ENCODE results near the gene AAK1.
A peak's percentile ranks its signal among the peaks of the same experiment; 100 is the strongest.
"Not testable (repeated sequence)": the region's sequence is repeated elsewhere in the genome, so short reads cannot be mapped to it uniquely, and the experiment has no call there.

The AAK1 gene

DNA sequence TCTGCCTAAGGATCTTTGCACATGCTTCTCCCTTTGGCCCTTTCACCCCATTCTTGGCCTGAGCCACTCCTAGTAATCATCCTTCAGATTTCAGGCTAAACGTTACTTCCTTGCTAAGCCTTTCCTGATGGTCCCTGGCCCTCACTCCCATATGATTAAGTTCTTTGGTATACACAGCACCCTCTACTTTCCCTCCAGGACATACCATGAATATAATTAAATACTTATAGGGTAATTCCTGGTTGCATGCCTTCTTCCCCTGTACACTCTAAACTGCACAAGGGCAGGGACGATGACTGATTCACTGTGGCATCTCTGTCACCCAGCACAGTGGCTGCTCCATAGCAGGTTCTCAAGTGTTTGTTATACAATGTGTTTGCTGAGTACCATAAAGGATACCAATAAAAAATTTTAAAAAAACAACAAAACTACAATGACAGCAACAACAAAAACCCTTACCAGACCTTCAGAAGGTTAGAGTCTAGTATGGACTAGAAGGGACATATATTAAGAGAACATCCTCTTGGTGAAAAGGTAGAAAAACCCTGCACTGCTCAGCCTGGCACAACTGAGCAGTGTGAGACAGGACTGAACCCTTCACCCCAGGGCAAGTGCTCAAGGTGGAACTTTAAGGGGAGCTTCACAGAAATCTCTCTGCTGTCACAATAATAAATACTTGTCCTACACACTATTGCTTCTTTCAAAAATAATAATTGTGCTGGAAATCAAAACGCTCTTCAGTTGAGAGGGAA lies 76.2 kb downstream of the AAK1 start:
- DNase-seq = no peak

DNA sequence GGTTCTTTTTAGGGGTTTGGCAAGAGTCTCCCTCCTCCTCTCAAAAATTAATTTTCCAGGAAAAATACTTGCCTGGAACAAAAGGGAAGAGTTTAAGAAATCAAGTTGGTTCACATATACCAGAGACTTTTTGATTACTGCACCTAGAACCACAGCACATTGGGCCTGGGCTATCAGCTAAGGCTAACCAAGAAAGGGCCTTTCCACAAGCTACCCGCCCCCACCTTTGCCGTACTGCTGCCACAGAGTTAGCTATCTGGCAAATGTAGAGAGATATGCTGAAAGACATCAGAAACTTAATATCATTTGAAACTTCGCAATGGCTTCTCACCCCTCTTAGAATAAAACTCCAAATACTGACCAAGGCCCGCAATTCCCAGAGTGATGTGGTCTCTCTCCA lies 76.9 kb downstream of the AAK1 start:
- no peak for DNase-seq

- peak; percentile 63 for DNase-seq
These were observed 78.1 kb downstream of the AAK1 start for GRCh38 chr2:69565431-69565839.

- no peak for DNase-seq
These were observed 78.9 kb downstream of the AAK1 start for GRCh38 chr2:69564604-69565003.

DNA sequence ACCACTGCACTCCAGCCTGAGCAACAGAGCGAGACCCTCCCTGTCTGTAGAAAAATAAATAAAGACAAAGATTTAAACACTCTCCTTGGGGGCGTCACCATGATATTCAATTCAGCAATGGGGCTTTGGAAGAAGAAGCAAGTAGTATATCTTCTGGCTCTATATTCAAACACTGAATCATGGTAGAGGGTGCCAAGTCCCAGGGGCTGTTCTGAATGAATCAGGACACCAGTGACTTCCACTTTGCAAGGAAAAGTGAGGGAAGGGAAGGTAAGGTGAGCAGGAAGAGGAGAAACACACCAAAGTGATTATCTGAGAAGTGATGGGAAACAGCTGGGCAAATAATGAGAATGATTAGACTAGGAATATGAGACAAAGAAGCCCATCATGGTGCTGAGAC lies 80.5 kb downstream of the AAK1 start:
- no peak for DNase-seq

DNA sequence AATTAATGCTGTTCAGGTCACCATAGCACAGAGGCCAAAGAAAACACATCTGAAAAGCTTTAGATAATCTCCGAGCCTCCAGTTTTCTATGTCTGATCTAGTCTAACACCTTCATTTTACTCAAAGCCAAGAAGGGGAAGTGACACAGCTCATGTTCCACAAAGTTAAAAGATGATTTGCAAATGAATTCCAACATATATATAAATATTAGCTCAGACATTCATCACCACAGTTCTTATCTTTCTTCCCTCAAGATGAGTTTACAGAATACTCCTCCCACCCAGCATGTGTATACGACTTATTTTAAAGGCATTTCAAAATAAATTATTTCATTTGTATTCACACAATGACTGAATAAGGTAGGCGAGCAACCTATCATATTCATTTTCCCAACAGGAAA lies 82.4 kb downstream of the AAK1 start:
- no peak for DNase-seq

DNA sequence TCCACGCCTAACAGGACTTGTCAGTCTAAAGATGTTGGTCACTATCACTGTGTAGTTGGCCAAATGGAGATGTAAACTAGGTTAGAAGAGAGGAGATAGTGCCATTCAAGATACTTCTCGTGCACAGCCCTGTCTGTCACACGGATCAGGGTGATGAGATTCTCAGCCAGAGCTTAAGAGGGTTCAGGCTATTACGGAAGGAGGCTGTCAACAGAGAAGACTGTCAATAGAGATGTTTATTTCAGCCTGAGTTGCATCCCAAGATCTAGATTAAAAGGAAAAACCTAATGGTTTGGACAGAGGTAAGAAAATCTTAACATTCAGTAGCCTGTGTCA lies 83.4 kb downstream of the AAK1 start:
- DNase-seq = no peak

DNA sequence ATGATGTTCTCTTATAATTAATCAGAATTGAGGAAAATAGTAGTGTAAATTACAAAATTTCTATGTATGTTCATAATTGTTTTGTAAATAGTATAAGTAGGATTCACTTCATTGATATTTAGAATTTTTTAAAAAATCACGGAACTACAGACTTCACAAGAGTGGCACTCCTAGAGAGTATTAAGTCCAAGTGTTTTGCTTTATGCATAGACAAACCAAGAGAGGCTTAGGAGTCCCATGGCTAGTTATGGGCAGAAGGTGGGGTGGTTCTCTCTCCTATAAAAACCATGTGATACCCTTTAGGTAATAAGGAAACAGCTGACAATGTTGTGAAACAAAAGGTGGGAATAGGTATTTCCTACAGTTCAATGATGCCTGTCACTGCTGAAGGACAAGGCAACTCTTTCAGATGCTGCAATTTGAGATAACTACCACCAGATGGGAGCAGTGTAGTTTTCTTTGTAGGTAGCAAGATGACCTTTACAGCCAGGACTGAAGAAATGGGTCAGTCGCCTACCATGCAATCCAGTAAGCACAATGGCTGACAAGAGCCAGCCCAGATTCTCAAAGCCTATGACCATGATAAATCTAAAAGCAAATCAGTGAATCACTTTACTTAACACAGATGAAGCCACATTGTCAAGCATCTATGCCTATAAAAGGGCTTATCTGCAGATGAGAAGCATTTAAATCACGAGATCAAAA lies 83.9 kb downstream of the AAK1 start:
- no peak for DNase-seq

DNA sequence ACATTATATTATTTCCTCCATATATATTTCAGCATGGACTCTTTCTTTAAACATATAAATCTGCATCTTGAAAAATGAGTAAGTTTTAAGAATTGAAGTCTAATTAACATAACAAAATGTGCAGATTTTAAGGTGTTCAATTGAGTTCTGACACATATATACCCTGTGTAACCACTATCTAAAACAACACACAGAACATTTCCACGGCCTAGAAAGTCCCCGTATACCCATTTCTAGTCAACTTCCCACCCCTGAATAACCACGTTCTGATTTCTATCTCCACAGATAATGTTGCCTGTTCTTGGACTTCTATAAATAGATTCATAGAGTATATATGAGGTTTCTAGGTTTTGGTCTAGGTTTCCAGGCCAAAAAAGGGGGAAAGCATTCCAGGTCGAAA lies 87.5 kb downstream of the AAK1 start:
- no peak for DNase-seq

DNA sequence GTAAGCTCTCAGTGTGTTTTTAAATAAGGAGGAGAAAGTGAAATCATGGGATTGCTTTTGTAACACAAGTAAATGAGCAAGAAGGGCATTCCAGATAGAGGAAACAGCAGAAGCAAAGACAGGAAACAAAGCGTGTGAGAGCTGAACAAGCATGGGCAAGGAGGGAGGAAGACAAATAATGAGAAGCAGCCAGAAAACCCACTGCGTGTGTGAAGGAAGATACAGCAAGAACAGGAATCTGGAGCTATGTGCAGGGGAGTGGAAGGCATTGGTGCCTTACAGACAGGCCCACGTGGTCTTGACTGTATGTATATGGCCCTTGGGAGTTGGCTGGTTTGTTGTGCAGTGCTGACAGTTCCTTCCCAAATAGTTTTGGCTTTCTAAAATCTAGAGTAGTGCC lies 88.6 kb downstream of the AAK1 start:
- DNase-seq = no peak

- DNase-seq = no peak
These were observed 89.0 kb downstream of the AAK1 start for GRCh38 chr2:69554568-69554967.

GRCh38 chr2:69553991-69554390 lies 89.5 kb downstream of the AAK1 start:
- DNase-seq = no peak

DNA sequence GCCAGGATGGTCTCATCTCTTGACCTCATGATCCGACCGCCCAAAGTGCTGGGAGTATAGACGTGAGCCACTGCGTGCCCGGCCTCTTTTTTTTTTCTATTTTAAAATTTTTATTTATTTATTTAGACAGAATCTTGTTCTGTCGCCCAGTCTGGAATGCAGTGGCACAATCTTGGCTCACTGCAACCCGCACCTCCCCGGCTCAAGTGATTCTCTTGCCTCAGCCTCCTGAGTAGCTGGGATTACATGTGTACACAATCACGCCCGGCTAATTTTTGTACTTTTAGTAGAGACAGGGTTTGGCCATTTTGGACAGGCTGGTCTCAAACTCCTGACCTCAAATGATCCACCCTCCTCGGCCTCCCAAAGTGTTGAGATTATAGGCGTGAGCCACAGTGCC lies 93.0 kb downstream of the AAK1 start:
- not testable (repeated sequence) for DNase-seq

DNA sequence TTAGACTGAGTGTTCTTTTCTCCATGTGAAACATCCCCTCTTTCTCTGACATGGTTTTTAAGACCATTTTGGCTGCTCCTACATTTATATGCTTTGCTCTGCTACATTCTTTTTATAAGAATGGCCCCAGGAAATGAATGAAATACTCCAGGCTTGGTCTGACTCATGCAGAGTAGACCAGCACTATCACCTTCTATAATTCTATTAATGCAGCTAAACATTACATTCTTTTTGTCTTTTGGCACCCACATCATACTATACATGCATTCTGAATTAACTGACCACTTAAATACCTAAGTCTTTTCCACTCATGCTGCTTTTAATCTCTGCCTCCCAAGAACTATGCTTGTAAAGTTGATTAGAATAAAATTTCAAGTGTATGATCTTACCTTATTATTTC lies 94.1 kb downstream of the AAK1 start:
- DNase-seq = no peak

GRCh38 chr2:69547984-69548715 lies 95.4 kb downstream of the AAK1 start:
- no peak for DNase-seq

- DNase-seq = no peak
These were observed 96.9 kb downstream of the AAK1 start for GRCh38 chr2:69546646-69547045.

- no peak for DNase-seq
These were observed 98.0 kb downstream of the AAK1 start for GRCh38 chr2:69545477-69545932.

DNA sequence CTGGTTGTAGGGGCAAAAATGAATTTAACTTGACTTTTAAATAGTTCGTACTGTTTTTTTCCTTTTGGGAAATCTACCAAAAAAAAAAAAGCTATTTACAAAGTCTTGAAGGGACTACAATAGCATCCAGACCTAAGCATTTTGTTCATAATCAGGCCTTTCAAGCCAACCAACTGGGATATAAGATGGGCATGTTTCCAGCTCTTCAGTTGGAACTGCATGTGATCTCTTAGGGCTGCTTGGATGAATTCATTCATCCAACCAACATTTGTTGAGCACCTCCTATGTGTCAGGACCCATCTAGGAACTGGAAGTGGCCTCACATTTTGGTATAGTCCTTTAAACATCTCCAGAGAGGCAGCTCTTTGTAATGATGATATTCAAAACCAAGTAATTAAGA lies 98.6 kb downstream of the AAK1 start:
- no peak for DNase-seq

GRCh38 chr2:69539549-69539908 lies 104.0 kb downstream of the AAK1 start:
- no peak for DNase-seq

GRCh38 chr2:69538872-69539548 lies 104.5 kb downstream of the AAK1 start:
- no peak for DNase-seq

DNA sequence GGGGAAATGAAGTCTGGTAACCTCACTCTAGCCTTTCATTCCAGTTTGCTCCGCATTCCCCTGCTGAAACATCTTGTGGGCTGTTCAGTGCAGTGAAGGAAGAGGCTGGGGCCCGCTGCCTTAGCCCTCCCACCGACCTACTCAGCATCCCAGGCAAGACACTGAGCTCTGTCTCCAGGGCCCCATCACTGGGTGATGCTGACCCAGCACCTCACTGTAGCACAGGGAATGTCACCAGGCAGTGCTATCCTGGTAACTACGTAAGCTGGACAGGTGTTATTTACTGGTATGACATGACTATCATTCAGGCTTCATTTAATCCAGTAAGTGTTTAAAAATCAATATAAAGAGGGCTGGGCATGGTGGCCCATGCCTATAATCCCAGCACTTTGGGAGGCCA lies 105.3 kb downstream of the AAK1 start:
- no peak for DNase-seq

DNA sequence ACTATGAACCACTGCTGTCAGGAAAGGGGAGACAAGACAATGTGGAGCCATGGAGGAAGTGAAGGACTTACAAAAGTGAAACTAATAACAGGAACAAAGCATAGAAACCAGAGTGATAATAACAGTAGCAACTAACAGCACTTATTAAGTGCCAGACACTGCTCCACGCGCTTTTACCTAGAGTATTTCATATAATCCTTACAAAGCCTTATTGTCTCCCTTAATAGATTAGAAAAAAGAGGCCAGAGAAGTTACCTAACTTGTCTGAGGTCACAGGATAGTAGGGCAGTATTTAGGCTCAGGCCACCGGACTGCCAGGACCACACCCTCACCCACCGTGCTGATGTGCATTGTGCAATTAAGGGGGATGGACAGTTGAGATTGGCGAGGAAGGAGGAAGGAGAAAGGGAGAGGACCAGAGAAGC lies 107.7 kb downstream of the AAK1 start:
- DNase-seq = no peak

DNA sequence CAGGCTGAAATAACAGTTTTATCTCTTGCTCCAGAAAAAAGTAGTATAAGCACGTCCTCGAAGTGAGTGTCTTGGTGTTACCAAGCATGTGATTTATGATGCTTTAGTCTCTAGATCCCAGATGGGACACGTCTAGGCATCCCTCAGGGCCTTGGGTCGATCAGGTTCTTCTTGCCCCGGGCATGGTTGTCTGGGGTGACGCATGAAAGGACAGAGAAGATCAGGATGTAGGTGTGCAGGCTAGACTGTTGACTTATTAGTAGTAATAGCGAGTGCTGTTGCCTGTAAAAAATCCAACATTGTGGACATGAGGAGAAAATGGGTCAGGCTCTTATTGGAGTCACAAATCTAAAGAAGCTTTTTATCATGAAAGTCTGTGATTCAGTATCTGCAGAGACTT lies 112.4 kb downstream of the AAK1 start:
- DNase-seq = no peak

DNA sequence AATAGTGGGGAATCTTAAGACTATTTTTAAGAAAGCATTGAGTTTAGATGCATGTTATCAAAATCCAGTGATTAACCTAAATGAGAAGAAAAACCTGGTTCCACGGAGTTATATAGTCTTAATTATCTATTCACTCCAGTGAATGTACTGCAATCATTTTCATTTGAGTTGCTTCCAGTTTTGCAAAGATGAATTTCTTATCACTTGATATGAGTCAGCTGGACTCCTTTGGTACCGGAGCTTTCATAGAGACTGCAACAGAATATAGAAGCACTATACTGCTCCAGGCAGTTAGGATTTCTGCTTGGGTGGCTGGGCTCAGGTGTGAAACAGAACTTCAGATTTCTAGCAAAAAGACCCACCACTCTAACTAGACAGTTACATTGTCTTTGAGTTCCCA lies 114.1 kb downstream of the AAK1 start:
- no peak for DNase-seq
